ENCODE data around the gene CPLX1.

The CPLX1 gene

DNA sequence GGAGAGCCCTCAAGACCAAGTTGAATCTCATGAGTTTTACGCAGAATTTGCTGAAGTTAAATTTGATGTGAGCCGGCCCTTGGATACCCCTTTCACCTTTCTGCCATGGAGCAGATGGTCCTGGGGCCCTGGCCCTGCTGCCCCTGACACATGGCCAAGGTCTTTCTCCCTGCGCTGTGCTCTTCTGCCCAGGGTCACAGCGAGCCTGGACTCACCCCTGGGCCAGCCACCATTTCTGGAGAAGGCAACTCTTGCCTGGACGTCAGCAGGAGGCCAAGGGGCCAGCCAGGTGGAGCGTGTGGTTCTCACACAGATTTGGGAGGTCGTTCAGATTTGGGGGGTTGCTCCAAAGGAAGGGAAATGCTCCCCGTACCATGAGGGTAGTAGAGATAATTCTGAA, 90.3 kb downstream of the CPLX1 start:
- DNase-seq (ENCODE audit: low read depth, low spot score), result no peak

Measured in ELF-1 (cell line).